Thymus (tissue), 11 donors: ENCODE measurements around the gene EIF2B2. TPM values are rescaled to one million over a fixed set of nuclear protein-coding genes. Genes with fewer than 3 reads are reported as not detected.

ENCODE experiments used
- DNase-seq, 9 donors: peaks; one replicate each; pipeline ENCODE4 v3.0.0-alpha.2; 2013; ENCODE audit warnings: low spot score in 9 of 9, low read depth in 6 of 9, missing footprints in 1 of 9
- H3K27ac ChIP-seq, 2 donors: one replicate each; pipeline ENCODE4 v1.5.1; 2013; ENCODE audit warnings: control low read depth in 1 of 2, low read depth in 1 of 2, low read length in 1 of 2, mild to moderate bottlenecking in 1 of 2, moderate library complexity in 1 of 2
- H3K27me3 ChIP-seq, 2 donors: one replicate each; pipeline ENCODE4 v1.5.1; 2013; ENCODE audit warnings: low read length in 1 of 2; ENCODE audit not compliant: control insufficient read depth in 2 of 2, insufficient read depth in 1 of 2
- H3K36me3 ChIP-seq, 2 donors: one replicate each; pipeline ENCODE4 v1.5.1; 2013; ENCODE audit warnings: low read length in 1 of 2, mild to moderate bottlenecking in 1 of 2, moderate library complexity in 1 of 2; ENCODE audit not compliant: control insufficient read depth in 2 of 2, insufficient read depth in 2 of 2
- H3K4me1 ChIP-seq, 2 donors: one replicate each; pipeline ENCODE4 v1.5.1; 2013; ENCODE audit warnings: low read length in 2 of 2; ENCODE audit not compliant: control insufficient read depth in 2 of 2, insufficient read depth in 2 of 2
- H3K4me3 ChIP-seq, 2 donors: one replicate each; pipeline ENCODE4 v1.5.1; 2013; ENCODE audit warnings: low read length in 2 of 2, control low read depth in 1 of 2, mild to moderate bottlenecking in 1 of 2
- H3K9me3 ChIP-seq, 2 donors: one replicate each; pipeline ENCODE4 v1.5.1; 2013; ENCODE audit warnings: low read length in 1 of 2, mild to moderate bottlenecking in 1 of 2; ENCODE audit not compliant: control insufficient read depth in 2 of 2, insufficient read depth in 1 of 2
- WGBS: extraction: QIAGEN DNeasy Blood & Tissue Kit; methylation state at CpG from one replicate; pipeline ENCODE4 v1.1.7; 2013; 5-methylcytosine and 5-hydroxymethylcytosine counted together
- polyA plus RNA-seq: library from polyadenylated mRNA; stranded (reverse); fragments of 200-250 nt; gene quantifications from one replicate; pipeline ENCODE4 v1.2.3, GENCODE V29; 2013
- total RNA-seq: library from RNA; stranded (reverse); fragments of 120-200 nt; gene quantifications from one replicate; pipeline ENCODE4 v1.2.4, GENCODE V29; 2013
- donor health status: healthy.

Gene EIF2B2
- total and polyA plus RNA-seq, 2 donors: 28.3 to 52.7 TPM

DNA sequence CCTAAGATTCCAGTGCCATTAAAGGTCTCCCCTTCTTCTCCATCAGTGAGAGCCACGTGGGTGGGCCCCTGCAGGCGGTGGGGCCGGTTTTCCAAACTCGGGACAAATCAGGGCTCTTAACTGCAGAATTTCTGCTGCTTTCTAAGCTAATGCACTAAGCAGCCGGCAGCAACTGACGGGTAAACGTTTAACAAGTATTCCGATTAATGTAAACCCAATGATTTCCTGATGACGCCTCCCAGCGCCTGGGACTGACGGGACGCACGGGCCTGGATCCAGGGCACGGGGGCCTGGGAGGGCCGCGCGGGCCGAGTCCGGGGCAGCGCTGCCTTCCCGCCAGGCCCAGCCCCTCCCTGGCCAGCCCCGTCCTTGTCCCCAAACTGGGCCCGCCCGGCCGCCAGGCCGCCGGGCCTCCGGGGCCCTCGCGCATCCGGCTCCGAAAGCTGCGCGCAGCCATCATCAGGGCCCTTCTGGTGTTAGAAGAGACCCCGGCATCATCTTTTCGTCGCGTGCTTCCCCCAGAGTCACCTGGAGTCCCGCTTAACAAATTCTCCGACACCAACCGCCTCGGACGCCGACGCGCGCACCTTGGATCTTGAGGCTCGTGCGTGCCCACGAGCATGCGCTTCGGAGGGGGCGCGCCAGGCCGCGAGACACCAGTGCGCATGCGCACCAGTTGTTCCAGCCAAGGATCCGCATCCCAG, 48.3 kb downstream of the EIF2B2 start, which contains the start of gene MLH3:
Gene MLH3, minus strand, starts transcription at position 616 of the 704 bp plus-strand sequence. CDS start 1,812 bp downstream, outside the sequence.
- H3K27me3 ChIP-seq: no peaks in the 10 kb centered on the region
- peak within 1 kb of the TSS; percentile 62 to 76 for H3K4me3 ChIP-seq
- DNase-seq: peak in 8 of 9 donors; percentile 61 to 88 (median 79)
- 1% methylated on average over 59 of the region's 59 CpGs for WGBS
- peaks cover 0 to 7% of the 10 kb centered on the region in 2 donors for H3K4me1 ChIP-seq
- peak within 1 kb of the TSS; percentile 71 to 89 for H3K27ac ChIP-seq
- H3K9me3 ChIP-seq: no peaks in the 10 kb centered on the region
- H3K36me3 ChIP-seq: peaks cover 0 to 8% of the 10 kb centered on the region in 2 donors

DNA sequence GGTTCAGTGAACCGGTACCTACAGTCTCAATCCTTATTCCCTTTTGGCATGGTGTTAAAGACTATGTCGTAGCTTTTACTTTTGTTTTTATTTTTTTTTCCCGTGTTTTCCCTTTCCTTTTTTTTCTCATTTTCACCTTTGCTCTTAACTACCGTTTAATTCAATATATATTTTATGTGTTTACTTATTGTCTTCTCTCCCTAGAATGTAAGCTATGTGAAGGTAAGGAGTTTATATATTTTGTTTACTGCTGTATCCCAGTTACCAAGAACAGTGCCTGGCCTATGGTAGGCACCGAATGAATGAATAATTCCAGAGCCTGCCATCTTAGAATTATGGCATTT, 48.8 kb downstream of the EIF2B2 start:
- H3K27me3 ChIP-seq: no peaks in the 10 kb centered on the region
- H3K36me3 ChIP-seq: peaks cover 0 to 8% of the 10 kb centered on the region in 2 donors
- WGBS: 38% methylated on average over 5 of the region's 5 CpGs
- no peaks in the 10 kb centered on the region for H3K9me3 ChIP-seq
- H3K4me1 ChIP-seq: peaks cover 0 to 7% of the 10 kb centered on the region in 2 donors
- peak overlapping the region; percentile 62 to 76 for H3K4me3 ChIP-seq
- peak overlapping the region in 1 of 2 donors; percentile 89 for H3K27ac ChIP-seq
- DNase-seq: no peak

DNA sequence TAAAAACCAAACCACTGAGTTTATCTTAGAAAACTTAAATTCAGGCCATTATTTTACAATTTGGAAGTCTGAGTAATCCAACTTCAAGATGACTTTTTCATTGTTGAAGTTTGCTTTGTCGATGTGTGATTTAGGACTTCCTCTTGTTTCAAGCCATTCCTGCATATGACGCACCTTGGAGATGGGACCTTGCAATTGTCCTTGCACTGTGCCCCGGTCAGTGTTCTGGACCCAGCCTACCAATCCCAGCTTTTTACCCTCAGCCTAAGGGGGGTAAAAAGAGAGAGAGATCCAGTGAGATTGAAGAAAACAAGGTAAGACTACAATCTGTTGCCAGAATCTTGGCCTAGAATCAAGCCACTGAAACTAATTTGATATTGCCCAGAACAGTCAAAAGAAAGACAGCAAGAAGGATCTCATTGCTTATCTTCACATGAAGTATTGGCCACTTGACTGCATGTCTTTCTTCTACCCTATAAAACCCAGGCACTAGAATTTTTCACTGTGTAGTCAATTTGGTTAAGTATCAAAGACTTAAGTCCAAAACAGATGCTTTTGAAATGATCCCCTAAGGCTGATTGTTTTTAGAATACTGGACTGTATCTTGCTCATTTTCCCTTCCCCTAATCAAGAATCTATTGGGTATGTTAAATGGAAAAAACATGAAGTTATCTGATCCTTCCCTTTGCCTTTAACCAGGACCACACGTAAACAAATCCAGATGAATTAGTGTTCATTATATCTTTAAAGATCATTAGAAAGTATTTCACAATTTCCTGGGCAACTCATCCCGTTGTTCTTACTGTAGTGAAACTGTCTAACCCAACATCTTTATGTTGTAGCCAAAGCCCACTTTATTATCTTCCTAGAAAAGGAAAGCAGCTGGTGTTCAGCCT, 50.9 kb downstream of the EIF2B2 start:
- 70% methylated on average over 5 of the region's 5 CpGs for WGBS
- H3K36me3 ChIP-seq: peaks cover 0 to 11% of the 10 kb centered on the region in 2 donors
- H3K27ac ChIP-seq: no peak overlapping the region
- peaks cover 0 to 7% of the 10 kb centered on the region in 2 donors for H3K4me1 ChIP-seq
- H3K9me3 ChIP-seq: no peaks in the 10 kb centered on the region
- H3K4me3 ChIP-seq: no peak overlapping the region
- no peaks in the 10 kb centered on the region for H3K27me3 ChIP-seq
- DNase-seq: no peak

DNA sequence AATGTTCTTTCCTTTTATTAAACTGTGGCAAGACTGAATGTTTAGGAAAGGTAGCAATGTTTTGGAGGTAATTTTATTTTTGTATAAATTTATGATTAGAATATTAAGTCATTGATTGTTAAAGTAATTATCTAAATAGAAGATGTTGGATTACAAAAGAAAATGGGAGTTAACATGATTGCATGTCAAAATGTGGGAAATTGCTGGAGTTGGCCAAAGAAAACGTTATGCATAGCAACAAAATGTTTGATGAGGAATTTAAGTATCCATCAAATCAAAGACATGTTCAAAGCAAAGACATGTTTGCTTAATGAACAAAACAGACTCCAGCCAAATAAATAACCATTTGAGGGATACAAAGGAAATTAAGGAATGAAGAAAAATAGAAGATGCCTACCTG, 51.7 kb downstream of the EIF2B2 start:
- no peaks in the 10 kb centered on the region for H3K9me3 ChIP-seq
- peaks cover 0 to 7% of the 10 kb centered on the region in 2 donors for H3K4me1 ChIP-seq
- DNase-seq: no peak
- H3K36me3 ChIP-seq: peaks cover 0 to 9% of the 10 kb centered on the region in 2 donors
- WGBS: 95% methylated on average over 1 of the region's 1 CpG
- H3K27me3 ChIP-seq: no peaks in the 10 kb centered on the region
- no peak overlapping the region for H3K4me3 ChIP-seq
- no peak overlapping the region for H3K27ac ChIP-seq

DNA sequence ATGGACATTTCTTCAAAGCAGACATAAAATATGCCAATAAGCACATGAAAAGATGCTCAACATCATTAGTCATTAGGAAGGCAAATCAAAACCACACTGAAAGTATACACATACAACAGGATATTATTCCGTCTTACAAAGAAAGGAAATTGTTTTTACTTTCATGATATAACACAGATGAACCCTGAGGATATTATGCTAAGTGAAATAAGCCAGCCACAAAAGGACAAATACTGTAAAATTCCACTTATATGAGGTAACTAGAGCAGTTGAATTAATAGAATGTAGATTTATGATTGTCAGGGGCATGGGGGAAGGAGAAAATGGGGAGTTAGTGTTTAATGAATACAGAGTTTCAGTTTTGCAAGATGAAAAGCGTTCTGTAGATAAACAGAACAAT, 56.9 kb downstream of the EIF2B2 start:
- 98% methylated on average over 2 of the region's 2 CpGs for WGBS
- peaks cover 0 to 11% of the 10 kb centered on the region in 2 donors for H3K36me3 ChIP-seq
- no peaks in the 10 kb centered on the region for H3K9me3 ChIP-seq
- no peak for DNase-seq
- no peak overlapping the region for H3K27ac ChIP-seq
- H3K4me3 ChIP-seq: no peak overlapping the region
- no peaks in the 10 kb centered on the region for H3K27me3 ChIP-seq
- H3K4me1 ChIP-seq: peaks cover 10% of the 10 kb centered on the region in 2 donors

DNA sequence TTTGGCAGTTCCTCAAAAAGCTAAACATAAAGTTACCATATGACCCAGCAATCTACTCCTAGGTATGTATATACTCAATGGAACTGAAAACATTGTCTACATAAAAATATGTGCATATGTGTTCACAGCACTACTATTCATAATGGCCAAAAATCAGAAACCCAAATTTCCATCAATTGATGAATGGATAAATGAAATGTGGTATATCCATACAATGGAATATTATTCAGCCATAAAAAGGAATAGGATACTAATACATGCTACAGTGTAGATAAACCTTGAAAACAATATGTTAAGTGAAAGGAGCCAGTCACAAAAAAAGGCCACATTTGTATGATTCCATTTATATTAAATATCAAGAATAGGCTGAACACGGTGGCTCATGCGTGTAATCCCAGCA, 57.7 kb downstream of the EIF2B2 start:
- H3K27me3 ChIP-seq: no peaks in the 10 kb centered on the region
- H3K27ac ChIP-seq: no peak overlapping the region
- WGBS: 50% methylated on average over 2 of the region's 2 CpGs
- H3K9me3 ChIP-seq: no peaks in the 10 kb centered on the region
- peaks cover 10% of the 10 kb centered on the region in 2 donors for H3K4me1 ChIP-seq
- H3K4me3 ChIP-seq: no peak overlapping the region
- H3K36me3 ChIP-seq: peaks cover 0 to 11% of the 10 kb centered on the region in 2 donors
- no peak for DNase-seq

Other genes starting within 250 kb of the EIF2B2 start
- 18.7 TPM for gene YLPM1, start 239.6 kb upstream of the EIF2B2 start, total RNA-seq
- 26.3 TPM for gene YLPM1, start 239.6 kb upstream of the EIF2B2 start, polyA plus RNA-seq
- gene PROX2, start 126.8 kb upstream of the EIF2B2 start, total RNA-seq: 0.14 TPM
- 0.09 TPM for gene PROX2, start 126.8 kb upstream of the EIF2B2 start, polyA plus RNA-seq
- gene DLST, start 121.0 kb upstream of the EIF2B2 start, total RNA-seq: 29.8 TPM
- gene DLST, start 121.0 kb upstream of the EIF2B2 start, polyA plus RNA-seq: 49.4 TPM
- gene RPS6KL1, start 79.7 kb upstream of the EIF2B2 start, total RNA-seq: 3.4 TPM
- 0.91 TPM for gene RPS6KL1, start 79.7 kb upstream of the EIF2B2 start, polyA plus RNA-seq
- gene PGF, start 47.3 kb upstream of the EIF2B2 start, total RNA-seq: 7.0 TPM
- 7.5 TPM for gene PGF, start 47.3 kb upstream of the EIF2B2 start, polyA plus RNA-seq
- gene MLH3, start 48.5 kb downstream of the EIF2B2 start, total RNA-seq: 22.8 TPM
- 20.5 TPM for gene MLH3, start 48.5 kb downstream of the EIF2B2 start, polyA plus RNA-seq
- gene ACYP1, start 61.1 kb downstream of the EIF2B2 start, total RNA-seq: 24.8 TPM
- 49.9 TPM for gene ACYP1, start 61.1 kb downstream of the EIF2B2 start, polyA plus RNA-seq
- gene ZC2HC1C, start 66.7 kb downstream of the EIF2B2 start, total RNA-seq: 1.7 TPM
- gene ZC2HC1C, start 66.7 kb downstream of the EIF2B2 start, polyA plus RNA-seq: 7.2 TPM
- gene NEK9, start 124.1 kb downstream of the EIF2B2 start, total RNA-seq: 17.6 TPM
- gene NEK9, start 124.1 kb downstream of the EIF2B2 start, polyA plus RNA-seq: 62.1 TPM
- 146 TPM for gene TMED10, start 173.7 kb downstream of the EIF2B2 start, total RNA-seq
- gene TMED10, start 173.7 kb downstream of the EIF2B2 start, polyA plus RNA-seq: 122 TPM